ENCODE results near the gene TXNDC17.

The TXNDC17 gene

GRCh38 chr17:6603744-6604325 lies 37.0 kb upstream of the TXNDC17 start:
- DNase-seq (ENCODE audit: low read depth, low spot score): no peak
- Histone ChIP-seq H3K9me3 (ENCODE audit: control insufficient read depth, insufficient read depth, low read length) (no peaks in the 10 kb centered on the region), H3K4me1 (ENCODE audit: control insufficient read depth, insufficient read depth, low read length) (no peaks in the 10 kb centered on the region), H3K27me3 (ENCODE audit: control insufficient read depth, insufficient read depth, low read length) (no peaks in the 10 kb centered on the region), H3K36me3 (ENCODE audit: control insufficient read depth, insufficient read depth, low read length) (peaks cover 11% of the 10 kb centered on the region), H3K4me3 (ENCODE audit: low read length) (no peak overlapping the region), H3K27ac (ENCODE audit: low read length) (no peak overlapping the region)
- WGBS (ENCODE audit: insufficient coverage, insufficient read length): no CpG with 5 or more reads among the region's 3 CpGs

GRCh38 chr17:6605142-6605541 lies 35.7 kb upstream of the TXNDC17 start:
- no peaks in the 10 kb centered on the region for H3K27me3 ChIP-seq (ENCODE audit: control insufficient read depth, insufficient read depth, low read length)
- no peaks in the 10 kb centered on the region for H3K4me1 ChIP-seq (ENCODE audit: control insufficient read depth, insufficient read depth, low read length)
- WGBS (ENCODE audit: insufficient coverage, insufficient read length): no CpG with 5 or more reads among the region's 6 CpGs
- H3K36me3 ChIP-seq (ENCODE audit: control insufficient read depth, insufficient read depth, low read length): peaks cover 13% of the 10 kb centered on the region
- DNase-seq (ENCODE audit: low read depth, low spot score): no peak
- no peak overlapping the region for H3K27ac ChIP-seq (ENCODE audit: low read length)
- H3K4me3 ChIP-seq (ENCODE audit: low read length): no peak overlapping the region
- no peaks in the 10 kb centered on the region for H3K9me3 ChIP-seq (ENCODE audit: control insufficient read depth, insufficient read depth, low read length)

GRCh38 chr17:6608321-6608720 lies 32.5 kb upstream of the TXNDC17 start:
- Histone ChIP-seq H3K9me3 (ENCODE audit: control insufficient read depth, insufficient read depth, low read length) (no peaks in the 10 kb centered on the region), H3K27me3 (ENCODE audit: control insufficient read depth, insufficient read depth, low read length) (no peaks in the 10 kb centered on the region), H3K27ac (ENCODE audit: low read length) (no peak overlapping the region), H3K4me3 (ENCODE audit: low read length) (no peak overlapping the region), H3K36me3 (ENCODE audit: control insufficient read depth, insufficient read depth, low read length) (peaks cover 13% of the 10 kb centered on the region), H3K4me1 (ENCODE audit: control insufficient read depth, insufficient read depth, low read length) (no peaks in the 10 kb centered on the region)
- no CpG with 5 or more reads among the region's 3 CpGs for WGBS (ENCODE audit: insufficient coverage, insufficient read length)
- no peak for DNase-seq (ENCODE audit: low read depth, low spot score)

- H3K4me1 ChIP-seq (ENCODE audit: control insufficient read depth, insufficient read depth, low read length): no peaks in the 10 kb centered on the region
- H3K4me3 ChIP-seq (ENCODE audit: low read length): no peak overlapping the region
- WGBS (ENCODE audit: insufficient coverage, insufficient read length): no CpG with 5 or more reads among the region's 5 CpGs
- H3K9me3 ChIP-seq (ENCODE audit: control insufficient read depth, insufficient read depth, low read length): no peaks in the 10 kb centered on the region
- H3K36me3 ChIP-seq (ENCODE audit: control insufficient read depth, insufficient read depth, low read length): peaks cover 13% of the 10 kb centered on the region
- H3K27ac ChIP-seq (ENCODE audit: low read length): no peak overlapping the region
- no peak for DNase-seq (ENCODE audit: low read depth, low spot score)
- H3K27me3 ChIP-seq (ENCODE audit: control insufficient read depth, insufficient read depth, low read length): no peaks in the 10 kb centered on the region
Measured at GRCh38 chr17:6610011-6610410, 30.8 kb upstream of the TXNDC17 start.

GRCh38 chr17:6611231-6611630 lies 29.6 kb upstream of the TXNDC17 start:
- no peak for DNase-seq (ENCODE audit: low read depth, low spot score)
- Histone ChIP-seq H3K36me3 (ENCODE audit: control insufficient read depth, insufficient read depth, low read length) (peaks cover 5% of the 10 kb centered on the region; the same call in 1 of the 2 replicates), H3K27me3 (ENCODE audit: control insufficient read depth, insufficient read depth, low read length) (no peaks in the 10 kb centered on the region), H3K27ac (ENCODE audit: low read length) (no peak overlapping the region), H3K9me3 (ENCODE audit: control insufficient read depth, insufficient read depth, low read length) (no peaks in the 10 kb centered on the region), H3K4me3 (ENCODE audit: low read length) (no peak overlapping the region), H3K4me1 (ENCODE audit: control insufficient read depth, insufficient read depth, low read length) (no peaks in the 10 kb centered on the region)
- no CpG with 5 or more reads among the region's 4 CpGs for WGBS (ENCODE audit: insufficient coverage, insufficient read length)

GRCh38 chr17:6623941-6624340 lies 16.9 kb upstream of the TXNDC17 start:
- no peak for DNase-seq (ENCODE audit: low read depth, low spot score)
- no peak overlapping the region for H3K27ac ChIP-seq (ENCODE audit: low read length)
- H3K4me3 ChIP-seq (ENCODE audit: low read length): no peak overlapping the region
- H3K36me3 ChIP-seq (ENCODE audit: control insufficient read depth, insufficient read depth, low read length): peaks cover 3% of the 10 kb centered on the region; the same call in 1 of the 2 replicates
- no peaks in the 10 kb centered on the region for H3K27me3 ChIP-seq (ENCODE audit: control insufficient read depth, insufficient read depth, low read length)
- H3K4me1 ChIP-seq (ENCODE audit: control insufficient read depth, insufficient read depth, low read length): no peaks in the 10 kb centered on the region
- no peaks in the 10 kb centered on the region for H3K9me3 ChIP-seq (ENCODE audit: control insufficient read depth, insufficient read depth, low read length)
- WGBS (ENCODE audit: insufficient coverage, insufficient read length): no CpG with 5 or more reads among the region's 3 CpGs

- no CpG with 5 or more reads among the region's 6 CpGs for WGBS (ENCODE audit: insufficient coverage, insufficient read length)
- Histone ChIP-seq H3K9me3 (ENCODE audit: control insufficient read depth, insufficient read depth, low read length) (no peaks in the 10 kb centered on the region), H3K4me1 (ENCODE audit: control insufficient read depth, insufficient read depth, low read length) (no peaks in the 10 kb centered on the region), H3K4me3 (ENCODE audit: low read length) (no peak overlapping the region), H3K27me3 (ENCODE audit: control insufficient read depth, insufficient read depth, low read length) (no peaks in the 10 kb centered on the region), H3K36me3 (ENCODE audit: control insufficient read depth, insufficient read depth, low read length) (peaks cover 3% of the 10 kb centered on the region; the same call in 1 of the 2 replicates), H3K27ac (ENCODE audit: low read length) (no peak overlapping the region)
- no peak for DNase-seq (ENCODE audit: low read depth, low spot score)
Measured at GRCh38 chr17:6626616-6627015, 14.2 kb upstream of the TXNDC17 start.

- Histone ChIP-seq H3K27ac (ENCODE audit: low read length) (no peak overlapping the region), H3K27me3 (ENCODE audit: control insufficient read depth, insufficient read depth, low read length) (no peaks in the 10 kb centered on the region), H3K36me3 (ENCODE audit: control insufficient read depth, insufficient read depth, low read length) (peaks cover 3% of the 10 kb centered on the region; the same call in 1 of the 2 replicates), H3K4me3 (ENCODE audit: low read length) (no peak overlapping the region), H3K9me3 (ENCODE audit: control insufficient read depth, insufficient read depth, low read length) (no peaks in the 10 kb centered on the region), H3K4me1 (ENCODE audit: control insufficient read depth, insufficient read depth, low read length) (no peaks in the 10 kb centered on the region)
- WGBS (ENCODE audit: insufficient coverage, insufficient read length): no CpG with 5 or more reads among the region's 1 CpG
- no peak for DNase-seq (ENCODE audit: low read depth, low spot score)
Measured at GRCh38 chr17:6627019-6627418, 13.8 kb upstream of the TXNDC17 start.

GRCh38 chr17:6630390-6630789 lies 10.5 kb upstream of the TXNDC17 start:
- H3K36me3 ChIP-seq (ENCODE audit: control insufficient read depth, insufficient read depth, low read length): no peaks in the 10 kb centered on the region; the same call in 1 of the 2 replicates
- no peaks in the 10 kb centered on the region for H3K27me3 ChIP-seq (ENCODE audit: control insufficient read depth, insufficient read depth, low read length)
- H3K27ac ChIP-seq (ENCODE audit: low read length): no peak overlapping the region
- WGBS (ENCODE audit: insufficient coverage, insufficient read length): no CpG with 5 or more reads among the region's 1 CpG
- H3K9me3 ChIP-seq (ENCODE audit: control insufficient read depth, insufficient read depth, low read length): no peaks in the 10 kb centered on the region
- DNase-seq (ENCODE audit: low read depth, low spot score): no peak
- no peak overlapping the region for H3K4me3 ChIP-seq (ENCODE audit: low read length)
- no peaks in the 10 kb centered on the region for H3K4me1 ChIP-seq (ENCODE audit: control insufficient read depth, insufficient read depth, low read length)

- H3K27ac ChIP-seq (ENCODE audit: low read length): no peak overlapping the region
- no peaks in the 10 kb centered on the region; the same call in 1 of the 2 replicates for H3K36me3 ChIP-seq (ENCODE audit: control insufficient read depth, insufficient read depth, low read length)
- DNase-seq (ENCODE audit: low read depth, low spot score): no peak
- H3K9me3 ChIP-seq (ENCODE audit: control insufficient read depth, insufficient read depth, low read length): no peaks in the 10 kb centered on the region
- no peak overlapping the region for H3K4me3 ChIP-seq (ENCODE audit: low read length)
- no peaks in the 10 kb centered on the region for H3K4me1 ChIP-seq (ENCODE audit: control insufficient read depth, insufficient read depth, low read length)
- H3K27me3 ChIP-seq (ENCODE audit: control insufficient read depth, insufficient read depth, low read length): no peaks in the 10 kb centered on the region
Measured at GRCh38 chr17:6632530-6632929, 8.3 kb upstream of the TXNDC17 start.

GRCh38 chr17:6633263-6633662 lies 7.6 kb upstream of the TXNDC17 start:
- Histone ChIP-seq H3K27me3 (ENCODE audit: control insufficient read depth, insufficient read depth, low read length) (no peaks in the 10 kb centered on the region), H3K4me3 (ENCODE audit: low read length) (no peak overlapping the region), H3K9me3 (ENCODE audit: control insufficient read depth, insufficient read depth, low read length) (no peaks in the 10 kb centered on the region), H3K4me1 (ENCODE audit: control insufficient read depth, insufficient read depth, low read length) (no peaks in the 10 kb centered on the region), H3K36me3 (ENCODE audit: control insufficient read depth, insufficient read depth, low read length) (no peaks in the 10 kb centered on the region; the same call in 1 of the 2 replicates), H3K27ac (ENCODE audit: low read length) (no peak overlapping the region)
- WGBS (ENCODE audit: insufficient coverage, insufficient read length): no CpG with 5 or more reads among the region's 3 CpGs
- no peak for DNase-seq (ENCODE audit: low read depth, low spot score)

Measured in iPS DF 6.9 (cell line).